ENCODE data around the gene CHAF1A.

Gene CHAF1A

DNA sequence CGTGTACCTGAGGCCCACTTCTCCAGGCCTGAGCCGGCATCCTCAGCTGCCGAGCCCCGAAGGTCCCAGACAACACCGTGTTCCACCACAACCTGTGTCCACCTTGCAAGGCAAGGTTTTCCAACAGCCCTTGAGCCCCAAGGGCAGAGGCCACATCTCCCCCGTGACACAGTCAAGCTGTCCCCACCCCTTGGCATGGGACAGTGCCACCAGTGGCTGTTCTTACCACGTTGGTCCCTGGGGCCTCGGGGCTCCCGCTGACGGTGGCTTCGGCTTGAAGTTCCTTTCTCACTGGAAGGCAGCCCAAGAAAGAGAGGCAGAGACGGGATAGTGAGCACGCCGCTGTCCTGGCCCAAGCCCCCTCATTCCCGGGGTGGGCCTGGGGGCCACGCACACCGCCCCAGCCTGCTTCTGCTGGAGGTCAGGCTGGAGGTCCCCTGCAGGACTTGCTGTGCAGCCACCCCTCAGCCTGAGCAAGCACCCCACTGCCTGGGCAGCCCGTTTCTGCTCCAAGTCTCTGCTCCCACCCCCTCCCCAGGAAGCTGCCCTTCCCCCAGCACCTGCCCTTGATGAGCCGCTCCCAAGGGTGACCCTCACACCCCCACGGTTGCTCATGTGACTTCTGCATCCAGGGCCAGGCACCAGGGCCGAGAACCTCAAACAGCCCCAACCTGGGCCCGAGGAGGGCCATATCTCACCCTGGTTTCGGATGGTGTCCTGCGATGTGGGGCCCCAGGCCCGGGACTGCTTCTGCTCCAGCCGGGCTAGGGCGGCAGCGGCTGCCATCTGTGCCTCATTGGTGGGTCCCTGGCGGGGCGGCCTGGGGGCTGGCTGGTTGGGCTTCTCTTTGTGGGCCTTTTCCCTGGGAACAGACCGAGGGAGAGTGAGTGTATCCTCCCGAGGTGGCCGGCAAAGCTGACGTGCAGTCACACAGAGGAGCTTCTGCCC lies 51.1 kb downstream of the CHAF1A start:
- DNase-seq (ENCODE audit: extremely low read depth in 1 of 2, low read depth in 1 of 2) = no peak

DNA sequence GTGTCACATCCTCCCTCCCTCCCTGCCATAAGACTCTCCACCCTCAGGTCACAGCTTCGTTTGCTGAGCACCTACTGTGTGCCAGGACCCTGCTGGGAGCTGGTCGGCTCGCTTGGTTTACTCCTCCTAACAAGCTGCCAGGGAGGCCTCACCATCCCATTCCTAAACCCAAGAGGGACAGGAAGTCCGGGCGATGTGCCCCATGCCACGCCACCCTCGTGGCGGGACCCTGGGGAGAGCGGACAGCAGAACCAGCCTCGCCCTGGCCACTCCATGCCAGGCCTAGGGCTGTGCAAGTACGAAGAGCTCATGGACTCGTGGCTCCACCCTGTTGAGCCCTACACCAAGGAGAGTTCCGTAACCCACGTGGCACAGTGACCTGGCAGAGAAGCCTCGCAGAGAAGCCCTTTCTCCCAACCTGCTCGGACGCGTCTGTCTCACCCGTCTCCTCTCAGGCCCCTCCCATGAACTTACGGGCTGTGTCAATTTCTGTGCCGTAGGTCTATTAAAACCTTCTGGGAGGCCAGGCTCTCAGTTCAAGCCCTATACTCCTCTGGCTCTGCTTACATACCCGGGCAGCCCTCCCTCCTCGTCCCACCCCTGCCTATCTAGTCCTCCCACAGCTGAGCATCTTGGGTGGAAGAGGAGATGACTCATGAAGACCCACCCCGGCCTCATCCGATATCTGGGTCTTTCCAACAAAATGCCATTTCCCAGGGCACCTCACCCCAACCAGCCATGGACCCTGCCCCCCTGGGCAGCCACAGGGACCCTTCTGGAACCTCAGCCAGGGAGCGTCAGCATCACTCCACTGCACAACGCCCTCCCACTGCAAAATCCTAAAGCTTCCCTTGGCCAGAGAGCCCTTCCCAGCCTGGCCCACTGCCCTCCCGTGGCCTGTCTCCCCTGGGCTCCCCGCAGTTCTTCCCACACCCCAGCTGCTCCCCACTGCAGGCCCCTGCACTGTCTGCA lies 52.6 kb downstream of the CHAF1A start:
- DNase-seq (ENCODE audit: extremely low read depth in 1 of 2, low read depth in 1 of 2) = no peak

DNA sequence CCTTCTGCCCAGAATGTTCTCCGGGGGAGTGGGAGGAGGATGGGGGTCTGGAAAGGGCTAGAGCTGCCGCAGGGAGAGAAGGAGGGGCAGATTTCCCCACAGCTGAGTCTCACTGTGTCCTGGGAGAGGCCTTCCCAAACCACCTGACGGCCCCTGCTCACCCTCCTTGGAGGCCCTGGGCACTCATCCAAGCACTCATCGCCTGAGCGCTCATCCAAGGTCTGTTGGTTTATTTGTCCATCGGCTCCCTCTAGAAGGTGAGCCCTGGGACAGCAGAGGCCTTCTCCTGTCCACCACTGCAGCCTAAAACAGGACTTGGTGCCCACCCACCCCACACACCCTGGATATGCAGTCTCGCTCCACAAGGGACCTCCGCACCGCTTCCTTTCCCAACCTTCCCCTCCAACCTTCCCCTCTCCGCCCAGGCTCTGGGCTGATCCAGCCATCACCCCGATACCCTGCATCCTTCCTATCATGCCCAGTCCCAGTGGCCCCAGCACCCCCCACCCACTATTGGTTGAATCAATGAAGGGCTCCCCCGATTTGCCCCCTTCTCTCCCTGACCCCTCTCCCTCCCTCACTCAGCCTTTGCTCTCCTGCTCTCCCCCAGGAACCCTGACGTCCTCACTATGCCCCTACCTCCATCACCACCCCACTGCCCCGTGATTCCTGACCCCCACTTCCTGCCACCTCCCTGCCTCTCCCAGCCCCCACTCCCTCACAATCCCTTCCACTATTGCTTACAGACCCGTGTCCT lies 53.5 kb downstream of the CHAF1A start:
- DNase-seq (ENCODE audit: extremely low read depth in 1 of 2, low read depth in 1 of 2) = no peak

DNA sequence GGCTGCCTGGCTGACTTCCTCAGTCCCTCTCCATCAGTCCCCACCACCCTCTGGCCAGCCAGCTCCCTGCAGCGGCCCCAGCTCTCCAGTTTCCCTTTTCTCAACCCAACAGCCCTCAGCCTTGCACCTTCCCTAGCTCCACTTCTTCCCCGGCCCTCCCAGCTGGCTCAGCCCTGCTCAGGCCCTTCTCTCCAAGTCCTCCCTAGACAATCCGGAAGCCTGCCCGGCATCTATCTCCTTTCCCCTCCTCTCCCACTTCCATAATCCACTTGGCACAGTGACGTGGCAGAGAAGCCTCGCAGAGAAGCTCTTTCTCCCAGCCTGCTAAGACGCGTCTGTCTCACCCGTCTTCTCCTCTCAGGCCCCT lies 54.0 kb downstream of the CHAF1A start:
- no peak for DNase-seq (ENCODE audit: extremely low read depth in 1 of 2, low read depth in 1 of 2)

DNA sequence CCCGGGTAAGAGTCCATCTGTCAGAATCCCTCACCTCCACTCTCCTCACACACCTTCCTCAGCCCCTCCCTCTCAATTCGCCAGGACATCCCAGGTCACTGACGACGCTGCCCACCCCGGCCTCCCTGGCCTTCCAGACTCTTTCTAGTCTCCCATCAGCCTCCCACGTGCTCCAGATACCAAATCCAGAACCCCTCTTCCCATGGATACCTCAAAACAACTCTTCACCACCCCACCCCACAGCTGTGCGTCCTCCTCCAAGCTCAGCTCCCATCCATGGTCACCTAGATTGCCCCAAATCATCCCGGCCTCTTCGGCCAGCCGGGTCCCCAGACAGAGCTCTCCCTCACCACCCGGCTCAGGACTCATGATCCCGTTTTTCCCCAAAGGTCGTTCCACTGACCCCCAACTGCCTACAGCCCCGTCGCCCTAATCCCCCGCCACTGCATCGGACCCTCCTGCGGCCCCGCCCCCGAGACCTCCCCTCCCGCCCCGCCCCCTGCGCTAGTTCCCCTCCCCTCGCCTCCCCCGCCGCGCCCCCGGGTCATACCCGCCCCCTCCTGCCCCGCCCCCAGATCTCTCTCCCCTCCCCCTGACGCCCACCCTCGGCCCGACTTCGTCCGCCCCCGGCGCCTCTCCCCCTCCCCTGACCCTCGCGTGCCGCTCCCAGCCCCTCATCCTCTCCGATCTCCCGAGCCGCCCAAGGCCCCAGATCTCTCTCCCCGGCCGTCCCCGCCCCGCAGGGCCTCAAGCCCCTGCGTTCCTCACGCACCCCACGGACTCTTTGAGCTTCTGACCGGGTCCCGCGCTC lies 54.6 kb downstream of the CHAF1A start:
- DNase-seq (ENCODE audit: extremely low read depth in 1 of 2, low read depth in 1 of 2) = peak in 1 of 2 donors; percentile 44

DNA sequence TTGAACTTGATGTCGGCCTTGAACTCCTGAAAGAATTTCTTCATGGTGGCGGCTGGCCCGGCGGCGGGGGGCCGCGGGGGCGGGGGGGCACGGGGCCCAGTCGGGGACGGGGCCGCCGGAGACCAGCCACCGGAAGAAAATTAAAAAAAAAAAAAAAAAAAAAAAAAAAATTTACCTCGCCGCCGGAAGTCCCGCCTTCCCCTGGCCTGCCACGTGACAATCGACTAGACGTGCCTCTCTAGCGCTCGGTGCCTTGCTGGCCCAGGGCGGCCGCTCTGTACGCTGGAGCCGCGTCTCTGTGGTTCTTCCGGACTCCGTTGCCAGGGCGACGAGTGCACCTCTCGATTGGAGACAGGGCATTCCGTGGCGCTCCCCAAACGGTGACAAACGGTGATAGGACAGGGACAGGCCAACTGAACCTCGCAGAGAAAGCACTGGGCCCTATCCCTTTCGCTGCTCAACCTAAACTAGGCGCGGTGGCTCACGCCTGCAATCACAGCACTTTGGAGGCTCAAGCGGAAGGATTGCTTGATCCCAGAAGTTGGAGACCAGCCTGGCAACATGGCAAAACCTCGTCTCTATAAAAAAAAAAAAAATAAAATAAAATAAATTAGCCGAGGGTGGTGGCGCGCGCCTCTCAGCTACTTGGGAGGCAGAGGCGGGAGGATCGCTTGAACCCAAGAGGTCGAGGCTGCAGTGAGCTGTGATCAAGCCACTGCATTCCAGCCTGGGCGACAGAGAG lies 55.4 kb downstream of the CHAF1A start, which contains the start of gene UBXN6:
TSS of gene UBXN6 (minus strand) at position 141 of the 742 bp plus-strand sequence. CDS start at position 44, 97 bp downstream.
- peak; percentile 95 for DNase-seq (ENCODE audit: extremely low read depth in 1 of 2, low read depth in 1 of 2)

DNA sequence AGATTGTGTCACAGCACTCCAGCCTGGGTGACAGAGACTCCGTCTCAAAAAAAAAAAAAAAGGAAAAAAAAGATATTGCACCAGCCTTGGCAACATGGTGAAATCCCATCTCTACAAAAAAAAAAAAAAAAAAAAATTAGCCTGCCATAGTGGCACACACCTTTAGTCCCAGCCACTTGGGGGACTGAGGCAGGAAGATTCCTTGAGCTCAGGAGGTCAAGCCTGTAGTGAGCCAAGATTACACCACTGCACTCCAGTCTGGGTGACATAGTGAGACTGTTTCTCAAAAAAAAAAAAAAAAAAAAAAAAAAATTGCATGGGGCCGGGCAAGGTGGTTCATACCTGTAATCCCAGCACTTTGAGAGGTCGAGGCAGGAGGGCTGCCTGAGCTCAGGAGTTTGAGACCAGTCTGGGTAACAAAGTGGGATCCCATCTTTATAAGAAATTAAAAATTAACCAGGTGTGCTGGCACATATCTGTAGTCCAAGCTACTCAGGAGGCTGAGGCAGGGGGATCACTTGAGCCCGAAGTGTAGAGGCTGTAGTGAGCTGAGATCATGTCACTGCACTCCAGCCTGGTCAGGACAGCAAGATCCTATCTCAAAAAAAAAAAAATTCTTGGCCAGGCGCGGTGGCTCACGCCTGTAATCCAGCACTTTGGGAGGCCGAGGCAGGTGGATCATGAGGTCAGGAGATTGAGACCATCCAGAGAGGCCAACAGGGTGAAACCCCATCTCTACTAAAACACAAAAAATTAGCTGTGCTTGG lies 62.6 kb downstream of the CHAF1A start:
- no peak for DNase-seq (ENCODE audit: extremely low read depth in 1 of 2, low read depth in 1 of 2)

DNA sequence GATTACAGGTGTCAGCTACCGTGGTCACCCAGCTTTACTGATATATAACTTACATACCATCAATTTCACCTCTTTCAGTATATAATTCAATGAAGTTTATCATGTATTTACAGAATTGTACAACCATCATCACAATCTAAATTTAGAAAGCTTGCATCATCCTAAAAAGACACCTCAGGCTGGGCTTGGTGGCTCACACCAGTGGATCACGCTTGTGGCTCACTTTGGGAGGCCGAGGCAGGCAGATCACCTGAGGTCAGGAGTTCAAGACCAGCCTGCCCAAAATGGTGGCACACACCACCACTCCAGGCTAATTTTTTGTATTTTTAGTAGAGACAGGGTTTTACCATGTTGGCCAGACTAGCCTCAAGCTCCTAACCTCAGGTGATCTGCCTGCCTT lies 65.4 kb downstream of the CHAF1A start:
- DNase-seq (ENCODE audit: extremely low read depth in 1 of 2, low read depth in 1 of 2) = no peak

DNA sequence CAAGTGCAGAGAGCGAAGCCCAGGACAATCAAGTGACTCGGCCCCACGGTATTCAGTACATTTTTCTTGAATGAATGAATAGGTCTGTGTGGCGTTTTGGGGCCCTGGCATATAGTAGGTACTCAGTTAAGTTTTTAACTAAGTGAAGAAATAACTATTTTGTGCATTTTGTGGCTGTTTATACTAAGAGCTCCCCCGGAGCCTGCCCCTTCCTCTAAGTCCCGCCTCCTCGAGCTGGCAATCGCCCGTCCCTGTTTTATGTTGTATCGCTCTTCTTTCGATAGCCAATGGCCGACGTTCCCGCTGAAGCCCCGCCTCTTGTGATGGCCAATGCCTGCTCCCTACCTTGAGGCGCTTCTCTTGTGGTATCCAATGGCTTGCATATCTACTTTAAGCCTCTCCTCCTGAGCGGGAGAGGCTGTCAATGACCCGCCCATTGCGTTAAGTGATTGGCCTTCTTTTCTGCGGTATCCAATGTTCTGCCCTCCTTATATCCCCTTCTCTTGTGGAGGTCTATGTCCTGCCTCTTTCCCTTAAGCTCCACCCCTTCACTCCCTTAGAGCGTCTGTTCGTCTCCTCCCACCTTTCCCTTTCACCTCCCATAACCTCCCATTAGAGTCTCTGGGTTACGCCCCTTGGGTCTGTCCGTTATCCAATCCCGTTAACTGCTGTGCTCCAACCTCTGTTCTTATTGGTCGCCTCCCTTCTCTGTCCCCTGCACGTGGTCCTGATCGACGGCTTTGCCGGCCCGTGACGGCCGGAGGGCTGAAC lies 69.1 kb downstream of the CHAF1A start:
- DNase-seq (ENCODE audit: extremely low read depth in 1 of 2, low read depth in 1 of 2) = peak; percentile 87 to 96

DNA sequence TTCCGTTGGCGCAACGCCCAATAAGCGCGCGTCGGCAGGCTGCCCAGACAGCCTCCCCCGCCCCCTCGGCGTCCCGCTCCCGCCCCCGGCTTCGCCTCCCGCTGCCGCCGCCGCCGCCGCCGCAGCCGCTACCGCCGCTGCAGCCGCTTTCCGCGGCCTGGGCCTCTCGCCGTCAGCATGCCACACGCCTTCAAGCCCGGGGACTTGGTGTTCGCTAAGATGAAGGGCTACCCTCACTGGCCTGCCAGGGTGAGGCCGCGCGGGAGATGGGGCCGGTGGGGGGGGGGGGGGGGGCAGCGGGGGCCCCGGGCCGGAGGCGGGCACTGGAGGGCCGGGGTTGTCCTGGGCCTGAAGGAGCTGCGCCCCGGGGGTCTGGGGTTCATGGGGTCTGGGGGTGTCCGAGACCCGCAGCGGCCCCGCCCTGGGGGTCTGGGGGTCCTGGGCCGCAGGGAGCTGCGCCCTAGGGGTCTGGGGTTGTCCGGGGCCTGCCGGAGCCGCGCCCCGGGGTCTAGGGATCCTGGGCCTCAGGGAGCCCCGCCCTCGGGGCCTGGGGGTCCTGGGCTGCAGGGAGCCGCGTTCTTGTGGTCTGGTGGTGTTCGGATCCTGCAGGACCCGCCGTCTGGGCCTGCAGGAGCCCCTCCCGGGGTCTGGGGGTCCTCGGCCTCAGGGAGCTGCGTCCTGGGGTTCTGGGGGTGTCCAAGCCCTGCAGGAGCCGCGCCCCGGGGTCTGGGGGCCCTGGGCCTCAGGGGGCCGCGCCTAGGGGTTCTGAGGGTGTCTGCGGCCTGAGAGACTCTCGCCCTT lies 69.9 kb downstream of the CHAF1A start, which contains the start of gene HDGFL2:
TSS of gene HDGFL2 (plus strand) at position 124 of the 801 bp plus-strand sequence. CDS start at position 178, 54 bp downstream.
- peak in 1 of 2 donors; percentile 94 for DNase-seq (ENCODE audit: extremely low read depth in 1 of 2, low read depth in 1 of 2)

DNA sequence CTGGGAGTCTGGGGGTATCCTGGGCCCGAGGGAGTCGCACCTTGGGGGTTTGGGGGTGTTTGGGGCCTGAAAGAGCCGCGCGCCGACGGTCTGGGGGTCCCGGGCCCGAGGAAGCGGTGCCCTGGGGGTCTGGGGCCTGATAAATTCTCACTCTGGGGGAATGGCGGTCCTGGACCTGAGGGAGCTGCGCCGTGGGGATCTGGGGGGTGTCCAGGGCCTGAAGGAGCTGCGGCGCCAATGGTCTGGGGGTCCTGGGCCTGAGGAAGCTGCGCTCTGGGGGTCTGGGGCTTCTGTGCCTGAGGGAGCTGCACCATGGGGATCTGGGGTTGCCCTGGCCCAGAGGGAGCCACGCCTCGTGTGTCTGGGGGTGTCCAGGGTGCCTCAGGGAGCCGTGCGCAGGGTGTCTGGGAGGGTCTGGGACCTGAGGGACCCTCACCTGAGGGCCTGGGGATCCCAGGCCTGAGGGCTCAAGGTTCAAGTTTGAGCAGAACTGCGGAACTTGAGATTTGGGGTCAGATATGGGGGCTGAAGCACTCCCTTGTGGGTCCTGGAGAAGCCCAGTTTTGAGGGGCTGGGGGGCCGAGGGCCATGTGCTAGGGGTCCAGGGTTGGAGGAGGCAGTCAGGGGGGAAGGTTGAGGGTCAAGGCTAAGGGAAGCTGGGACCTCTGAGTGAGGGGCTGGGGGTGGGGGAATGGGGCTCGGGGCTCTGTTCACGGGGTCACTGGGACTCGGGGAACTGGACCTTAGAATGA lies 70.7 kb downstream of the CHAF1A start:
- no peak for DNase-seq (ENCODE audit: extremely low read depth in 1 of 2, low read depth in 1 of 2)

DNA sequence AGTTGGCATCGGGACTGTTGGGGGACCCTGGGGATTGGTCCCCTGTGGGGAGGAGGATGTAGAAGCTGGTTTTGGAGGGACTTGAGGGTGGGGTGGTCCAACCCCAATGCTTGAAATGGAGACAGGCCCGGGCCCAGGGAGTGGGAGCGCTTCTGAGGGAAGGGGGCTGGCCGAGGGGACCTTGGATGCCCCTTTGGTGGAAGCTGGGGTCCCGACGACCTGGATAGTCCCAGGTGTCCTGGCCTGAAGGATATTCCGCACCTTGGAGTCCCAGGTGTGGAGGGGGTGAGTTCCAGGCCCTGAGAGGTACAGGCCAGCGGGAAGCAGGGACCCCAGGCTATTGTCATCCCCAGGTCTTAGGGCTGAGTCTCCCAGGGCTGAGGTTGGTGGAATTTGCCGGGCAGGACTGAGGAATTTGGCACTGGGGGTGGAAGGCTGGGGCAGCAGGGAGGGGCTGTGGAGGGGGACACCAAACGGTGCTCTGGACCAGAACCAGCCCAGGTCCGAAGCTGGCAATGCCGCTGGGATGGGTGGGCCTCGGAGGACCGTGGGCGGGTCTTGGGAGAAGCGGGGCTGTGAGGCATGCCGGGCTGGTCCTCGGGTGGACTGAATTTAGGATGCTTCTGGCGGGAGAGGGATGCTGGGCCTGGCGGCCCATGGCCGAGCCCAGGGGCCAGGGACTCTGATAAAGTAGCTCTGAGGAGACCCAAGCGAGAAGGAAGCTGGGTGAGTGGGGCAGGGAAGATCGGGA lies 71.5 kb downstream of the CHAF1A start:
- no peak for DNase-seq (ENCODE audit: extremely low read depth in 1 of 2, low read depth in 1 of 2)

DNA sequence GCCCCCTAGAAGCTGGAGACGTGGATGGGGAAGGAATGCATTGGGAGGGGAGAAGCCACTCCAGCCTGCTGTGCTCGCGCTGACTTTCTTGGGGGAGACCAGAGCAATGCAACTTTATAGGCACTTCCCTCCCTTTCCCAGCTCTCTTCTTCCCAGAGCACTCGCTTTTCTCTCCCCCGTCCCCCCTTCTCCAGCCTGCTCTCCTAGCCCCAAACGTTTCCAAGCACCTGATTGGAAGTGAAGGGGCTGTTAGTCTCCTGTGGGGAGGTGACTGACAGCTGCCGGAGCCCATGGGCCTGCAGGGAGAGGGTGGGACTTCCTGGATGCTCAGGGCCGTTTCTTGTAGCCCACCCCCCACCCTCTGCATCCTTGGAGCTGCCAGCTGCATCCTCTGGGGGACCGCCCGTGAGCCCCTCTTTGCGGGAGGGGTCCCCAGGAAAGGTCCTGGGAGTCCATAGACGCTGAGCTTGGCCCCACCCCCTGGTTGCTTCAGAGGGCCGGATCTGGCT lies 72.1 kb downstream of the CHAF1A start:
- DNase-seq (ENCODE audit: extremely low read depth in 1 of 2, low read depth in 1 of 2) = no peak

DNA sequence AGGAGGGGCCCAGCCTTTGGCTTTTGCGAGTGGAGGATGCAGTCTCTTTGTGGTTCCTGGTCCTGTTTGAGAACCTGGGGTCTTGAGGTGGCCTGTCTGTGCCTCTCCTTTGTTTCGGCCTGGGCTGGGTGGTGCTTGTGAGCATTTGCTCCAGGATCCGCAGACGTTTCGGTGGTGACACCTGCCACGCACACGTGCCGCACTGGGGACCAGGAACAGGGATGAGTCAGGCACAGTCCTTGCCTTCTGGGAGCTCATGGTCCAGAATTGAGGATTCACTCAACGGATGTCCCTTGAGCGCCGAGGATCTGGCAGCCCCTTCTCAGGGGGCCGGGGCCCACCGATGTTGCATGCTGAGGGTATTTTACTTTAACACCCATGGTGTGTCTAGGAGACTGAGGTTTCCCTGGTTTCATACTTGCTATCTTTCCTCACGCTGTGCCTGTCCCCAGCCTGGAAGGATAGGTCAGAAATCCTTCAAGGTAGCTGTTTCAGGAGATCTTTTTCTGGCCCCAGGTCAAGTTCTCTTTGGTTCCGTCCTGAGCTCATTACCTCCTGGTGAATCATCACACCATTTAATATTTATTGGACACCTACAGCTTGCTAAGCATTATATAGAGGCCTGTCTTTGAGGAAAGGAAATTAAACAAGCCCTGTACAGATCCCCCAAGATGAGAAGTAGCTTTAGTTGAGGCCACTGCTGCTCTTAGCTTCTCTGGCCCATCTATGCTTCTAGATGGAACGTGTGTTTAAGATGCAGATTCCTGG lies 74.8 kb downstream of the CHAF1A start:
- no peak for DNase-seq (ENCODE audit: extremely low read depth in 1 of 2, low read depth in 1 of 2)

Measured in activated CD8-positive, alpha-beta memory T cell treated with anti-CD3 and anti-CD28 coated beads for 1 hour (primary cell).